HCT116 (cell line): ENCODE results near the gene MT1G. TPM values are rescaled to one million over a fixed set of nuclear protein-coding genes. Genes with fewer than 3 reads are reported as not detected.

ENCODE experiments used
- ATAC-seq: fragments of 200-7000 bp; cut with Tn5 transposase; 2 replicates; pipeline ENCODE4 v1.9.1; 2020; ENCODE audit warnings: mild to moderate bottlenecking, moderate library complexity
- BruUV-seq: library from RNA; stranded (reverse); fragments of 400-500 nt; replicated peaks from 2 replicates; lab custom pipeline; 2021; lab: Mats Ljungman, UMichigan
- CTCF ChIA-PET: fragments of 300-600 bp; sonication (Branson Sonifier 250); formaldehyde crosslinking; loops from one replicate; lab custom pipeline; 2021; ENCODE audit warnings: antibody characterized with exemption; lab: Charles Lee
- POLR2A ChIA-PET: fragments of 300-600, 350-600 bp; sonication (Branson Sonifier 250); formaldehyde crosslinking; loops from one replicate; lab custom pipeline; 2021; ENCODE audit warnings: antibody characterized with exemption; lab: Charles Lee
- RAD21 ChIA-PET, 2 experiments: fragments of 300-600 bp; sonication (Branson Sonifier 250); formaldehyde crosslinking; loops; one replicate each; lab custom pipeline; 2023; ENCODE audit warnings: low total read pairs in 2 of 2; ENCODE audit not compliant: uncharacterized antibody in 2 of 2, unreplicated experiment in 2 of 2, low non-redundant PET in 1 of 2; lab: Charles Lee
- DNase-seq: peaks from one replicate; pipeline ENCODE4 v3.0.0-alpha.2; 2010; ENCODE audit warnings: low read depth, low spot score
- H2AFZ ChIP-seq: fragments of 200-600 bp; shearing (Covaris generic), sonication (generic); 2 replicates; pipeline ENCODE4 v1.6.1; 2017; ENCODE audit warnings: low read depth, mixed run types, mixed read lengths, antibody characterized with exemption, low read length; ENCODE audit not compliant: poor library complexity, severe bottlenecking
- H3K27ac ChIP-seq: 2 replicates; pipeline ENCODE4 v1.5.1; 2012; ENCODE audit warnings: low read depth, low read length
- H3K27me3 ChIP-seq: fragments of 200-600 bp; sonication (generic); 2 replicates; pipeline ENCODE4 v1.6.1; 2016; ENCODE audit warnings: mixed run types, low read length, mixed read lengths; ENCODE audit not compliant: insufficient read depth
- H3K36me3 ChIP-seq, 2 experiments: fragments of 200-500 bp in 1 of 2; fragments of 200-600 bp in 1 of 2; sonication (Bioruptor generic) in 1 of 2; sonication (generic) in 1 of 2; 2 replicates each; pipeline versions ENCODE4 v1.5.1 to v1.6.1; 2014 to 2016; ENCODE audit warnings: low read length in 2 of 2, inconsistent platforms in 1 of 2, mixed read lengths in 1 of 2, mixed run types in 1 of 2; ENCODE audit not compliant: insufficient read depth in 2 of 2, control insufficient read depth in 1 of 2
- H3K4me1 ChIP-seq, 2 experiments: fragments of 200-600 bp in 1 of 2; sonication (generic) in 1 of 2; 2 replicates each; pipeline versions ENCODE4 v1.5.1 to v1.6.1; 2012 to 2017; ENCODE audit warnings: low read length in 2 of 2, inconsistent platforms in 1 of 2, mild to moderate bottlenecking in 1 of 2, mixed read lengths in 1 of 2, mixed run types in 1 of 2, moderate library complexity in 1 of 2; ENCODE audit not compliant: insufficient read depth in 2 of 2, control insufficient read depth in 1 of 2
- H3K4me2 ChIP-seq: fragments of 200-600 bp; sonication (generic); 2 replicates; pipeline ENCODE4 v1.6.1; 2017; ENCODE audit warnings: mixed run types, low read length, mixed read lengths
- H3K4me3 ChIP-seq, 2 experiments: fragments of 200-600 bp in 1 of 2; sonication (generic) in 1 of 2; replicated peaks in 1 of 2; 2 replicates each; pipeline ENCODE4 v1.5.1; 2011 to 2016; ENCODE audit warnings: low read length in 2 of 2, control low read depth in 1 of 2, low read depth in 1 of 2, mild to moderate bottlenecking in 1 of 2, mixed read lengths in 1 of 2, mixed run types in 1 of 2
- H3K79me2 ChIP-seq: fragments of 200-600 bp; sonication (generic); 2 replicates; pipeline ENCODE4 v1.6.1; 2017; ENCODE audit warnings: mild to moderate bottlenecking, mixed run types, low read length, moderate library complexity, mixed read lengths; ENCODE audit not compliant: insufficient read depth
- H3K9ac ChIP-seq: fragments of 200-600 bp; sonication (generic); 2 replicates; pipeline ENCODE4 v1.6.1; 2016; ENCODE audit warnings: low read length, mixed read lengths
- H3K9me2 ChIP-seq: fragments of 200-600 bp; sonication (generic), shearing (Covaris generic); 2 replicates; pipeline ENCODE4 v1.6.1; 2017; ENCODE audit warnings: mixed run types, mild to moderate bottlenecking, moderate library complexity; ENCODE audit not compliant: insufficient read depth
- H3K9me3 ChIP-seq, 2 experiments: fragments of 200-500 bp in 1 of 2; fragments of 200-600 bp in 1 of 2; sonication (Bioruptor generic) in 1 of 2; sonication (generic) in 1 of 2; 2 replicates each; pipeline ENCODE4 v1.6.1; 2014 to 2017; ENCODE audit warnings: low read length in 2 of 2, mixed read lengths in 2 of 2, inconsistent platforms in 1 of 2, low read depth in 1 of 2, mild to moderate bottlenecking in 1 of 2, mixed run types in 1 of 2, moderate library complexity in 1 of 2; ENCODE audit not compliant: control insufficient read depth in 1 of 2, insufficient read depth in 1 of 2
- H4K20me1 ChIP-seq: fragments of 200-600 bp; sonication (generic), shearing (Covaris generic); 2 replicates; pipeline ENCODE4 v1.6.1; 2017; ENCODE audit warnings: mixed run types, mild to moderate bottlenecking, moderate library complexity; ENCODE audit not compliant: insufficient read depth
- CTCF ChIP-seq, 3 experiments: fragments of 200-600 bp in 1 of 3; sonication (generic) in 1 of 3; IDR thresholded peaks in 2 of 3; conservative IDR thresholded peaks in 1 of 3; 2 replicates each; pipeline ENCODE4 v1.5.1; 2012 to 2017; ENCODE audit warnings: low read depth in 2 of 3, low read length in 2 of 3, antibody characterized with exemption in 1 of 3, borderline replicate concordance in 1 of 3, control low read depth in 1 of 3, mild to moderate bottlenecking in 1 of 3, mixed read lengths in 1 of 3, mixed run types in 1 of 3, moderate library complexity in 1 of 3; ENCODE audit not compliant: insufficient read depth in 1 of 3
- EZH2phosphoT487 ChIP-seq: fragments of 200-600 bp; IDR thresholded peaks from 2 replicates; pipeline ENCODE4 v1.6.1; 2018; ENCODE audit warnings: antibody characterized with exemption, borderline replicate concordance
- FOSL1 ChIP-seq: IDR thresholded peaks from 2 replicates; pipeline ENCODE4 v1.6.1; 2012; ENCODE audit warnings: low read depth
- JUND ChIP-seq: IDR thresholded peaks from 2 replicates; pipeline ENCODE4 v1.6.1; 2012
- MAX ChIP-seq: IDR thresholded peaks from 2 replicates; pipeline ENCODE4 v1.6.1; 2012
- POLR2A ChIP-seq: IDR thresholded peaks from 2 replicates; pipeline ENCODE4 v1.7.0; 2011; ENCODE audit warnings: borderline replicate concordance; ENCODE audit not compliant: insufficient read depth, insufficient read length; ENCODE audit errors: extremely low read depth
- POLR2AphosphoS5 ChIP-seq: IDR thresholded peaks from 2 replicates; pipeline ENCODE4 v1.6.1; 2011; ENCODE audit warnings: mild to moderate bottlenecking, low read depth, low read length, moderate library complexity
- RAD21 ChIP-seq: IDR thresholded peaks from 2 replicates; pipeline ENCODE4 v1.6.1; 2012; ENCODE audit warnings: low read depth, mild to moderate bottlenecking
- SP1 ChIP-seq: IDR thresholded peaks from 2 replicates; pipeline ENCODE4 v1.6.1; 2012; ENCODE audit warnings: low read depth
- TCF7L2 ChIP-seq: IDR thresholded peaks from 2 replicates; pipeline ENCODE4 v1.7.0; 2011; ENCODE audit warnings: borderline replicate concordance, inconsistent platforms; ENCODE audit not compliant: insufficient read depth, insufficient read length; ENCODE audit errors: extremely low read depth
- YY1 ChIP-seq: IDR thresholded peaks from 2 replicates; pipeline ENCODE4 v1.6.1; 2011; ENCODE audit warnings: low read length, low read depth, moderate library complexity, mild to moderate bottlenecking; ENCODE audit not compliant: insufficient replicate concordance; ENCODE audit errors: extremely low read depth
- intact Hi-C: fragments of 100-400 bp; cut with micrococcal nuclease; formaldehyde crosslinking; loops from 2 replicates; pipeline ENCODE4 v1.10.0; 2022
- total RNA-seq: library from RNA; stranded (reverse); gene quantifications from one replicate; pipeline ENCODE4 v1.2.1, GENCODE V29; 2021; ENCODE audit not compliant: unreplicated experiment

MT1G gene
- total RNA-seq, 1 experiment from 2014 or later: 1.2 TPM

- H3K36me3 ChIP-seq: no peaks in the 10 kb centered on the region
- H3K79me2 ChIP-seq: no peaks in the 10 kb centered on the region
- peaks cover 11 to 21% of the 10 kb centered on the region in 2 experiments for H3K4me1 ChIP-seq
- peak overlapping the region; percentile 72 for H3K4me2 ChIP-seq
- H3K9me2 ChIP-seq: no peaks in the 10 kb centered on the region
- H3K4me3 ChIP-seq: peak overlapping the region; percentile 17 to 46
- DNase-seq: no peak
- no peak for TF ChIP-seq TCF7L2
- TF ChIP-seq SP1: no peak
- no peak for TF ChIP-seq MAX
- TF ChIP-seq EZH2phosphoT487: no peak
- no peaks in the 10 kb centered on the region for H3K9me3 ChIP-seq
- POLR2A ChIA-PET: interaction anchor here (0.8 to 2.8 kb wide), 8 partner anchors 9 to 35 kb away, joined by 3 to 47 read pairs (median 4); partner anchors contain the start of genes MT1E and MT2A
- intact Hi-C loops: no loop called here
- H3K27me3 ChIP-seq: no peaks in the 10 kb centered on the region
- peak overlapping the region; percentile 43; the same call in 1 of the 2 replicates for H3K9ac ChIP-seq
- H4K20me1 ChIP-seq: no peaks in the 10 kb centered on the region
- CTCF ChIA-PET: interaction anchor here (0.6 to 2.4 kb wide), 8 partner anchors 13 to 1565 kb away, joined by 3 to 11 read pairs (median 3); no protein-coding TSS in a partner anchor
- peak overlapping the region; percentile 46 for H2AFZ ChIP-seq
- ATAC-seq: no peak
- RAD21 ChIA-PET: interaction anchor here (0.8 to 1.1 kb wide), 2 partner anchors 17 to 58 kb away, joined by 4 to 5 read pairs; no protein-coding TSS in a partner anchor
- BruUV-seq: no TSS peak
- H3K27ac ChIP-seq: no peak overlapping the region
Measured at GRCh38 chr16:56643833-56644232, 24.0 kb downstream of the MT1G start.

GRCh38 chr16:56643080-56643778, 24.6 kb downstream of the MT1G start:
- peak; percentile 83 for TF ChIP-seq MAX
- peak; percentile 50 for TF ChIP-seq POLR2AphosphoS5
- no peak for TF ChIP-seq POLR2A
- TF ChIP-seq CTCF (IDR thresholded peaks at IDR 0.05 in 2 of 3, conservative IDR thresholded peaks at IDR 0.05 in 1 of 3; ENCODE audit: borderline replicate concordance in 1 of 3, insufficient read depth in 1 of 3, low read depth in 2 of 3, low read length in 2 of 3): peak; percentile 43 to 51 (median 50); a peak in 5 of 6 replicates
- TF ChIP-seq RAD21: peak; percentile 81
- TF ChIP-seq JUND: no peak
- no peak for TF ChIP-seq FOSL1
- peak; percentile 21 for TF ChIP-seq YY1
- TSS peak; percentile 69 for BruUV-seq
- Histone ChIP-seq H3K4me2 (peak overlapping the region; percentile 72), H3K79me2 (no peaks in the 10 kb centered on the region), H3K27me3 (no peaks in the 10 kb centered on the region), H3K9ac (peak overlapping the region; percentile 43), H3K4me3 (peak overlapping the region; percentile 28 to 46), H3K9me2 (no peaks in the 10 kb centered on the region), H3K4me1 (peaks cover 11 to 21% of the 10 kb centered on the region in 2 experiments), H3K36me3 (no peaks in the 10 kb centered on the region), H3K27ac (no peak overlapping the region; the same call in 1 of the 2 replicates), H4K20me1 (no peaks in the 10 kb centered on the region), H2AFZ (peak overlapping the region; percentile 46), H3K9me3 (no peaks in the 10 kb centered on the region)
- ATAC-seq (peak; percentile 100), DNase-seq (peak; percentile 78)
- intact Hi-C loops: no loop called here
- ChIA-PET CTCF (interaction anchor here (0.6 to 2.4 kb wide), 10 partner anchors 13 to 1566 kb away, joined by 3 to 11 read pairs (median 3); no protein-coding TSS in a partner anchor), POLR2A (interaction anchor here (0.8 to 2.8 kb wide), 8 partner anchors 9 to 36 kb away, joined by 3 to 47 read pairs (median 4); partner anchors contain the start of genes MT1E and MT2A), RAD21 (interaction anchor here (0.7 to 1.1 kb wide), 3 partner anchors 11 to 59 kb away, joined by 3 to 5 read pairs (median 4); no protein-coding TSS in a partner anchor)
